Measurements from ENCODE around the gene MAP2K4.

DNA sequence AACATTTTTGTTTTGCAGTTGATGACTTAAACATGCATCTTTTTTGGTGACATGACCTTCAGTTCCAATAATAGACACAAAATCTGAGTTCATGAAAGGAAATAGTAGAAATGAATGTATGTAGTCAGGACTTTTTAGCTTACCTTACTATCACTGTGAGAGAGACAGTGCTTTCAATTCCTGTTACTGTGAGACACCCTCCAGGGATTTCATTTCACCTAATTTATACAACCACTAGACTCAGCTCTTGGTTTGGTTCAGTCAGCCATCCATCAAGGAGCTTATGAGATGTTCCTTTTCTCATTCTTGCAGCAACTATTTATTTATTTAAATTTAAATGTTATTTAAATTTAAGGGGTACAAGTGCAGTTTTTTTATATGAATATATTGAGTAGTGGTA lies 77.9 kb downstream of the MAP2K4 start:
- TF ChIP-seq CBX5 (IDR thresholded peaks at IDR 0.05; ENCODE audit: low read depth, low read length) (no peak), CTCF (IDR thresholded peaks at IDR 0.05; ENCODE audit: control extremely low read depth in 1 of 3, insufficient read depth in 1 of 3, low read depth in 1 of 3, low read length in 3 of 3) (no peak), POLR2AphosphoS5 (IDR thresholded peaks at IDR 0.05; ENCODE audit: low read depth, low read length) (no peak), RNF2 (IDR thresholded peaks at IDR 0.05; ENCODE audit: borderline replicate concordance, low read depth, low read length, missing control alignments, poor library complexity, severe bottlenecking) (no peak), SIN3A (conservative IDR thresholded peaks at IDR 0.05 in 1 of 2, IDR thresholded peaks at IDR 0.05 in 1 of 2; ENCODE audit: low read depth in 1 of 2, low read length in 2 of 2) (no peak), RAD21 (IDR thresholded peaks at IDR 0.05 in 1 of 2, conservative IDR thresholded peaks at IDR 0.05 in 1 of 2; ENCODE audit: low read depth in 2 of 2, low read length in 2 of 2) (no peak)
- TF ChIP-seq, protein P1, sequence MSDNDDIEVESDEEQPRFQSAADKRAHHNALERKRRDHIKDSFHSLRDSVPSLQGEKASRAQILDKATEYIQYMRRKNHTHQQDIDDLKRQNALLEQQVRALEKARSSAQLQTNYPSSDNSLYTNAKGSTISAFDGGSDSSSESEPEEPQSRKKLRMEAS (IDR thresholded peaks at IDR 0.05) = no peak
